PFSK-1 (cell line): ENCODE data around the gene CHSY3.

ENCODE experiments used
- FOXP2 ChIP-seq: optimal IDR thresholded peaks from 2 replicates; pipeline ENCODE3; 2011; ENCODE audit warnings: borderline replicate concordance, control low read depth, inconsistent platforms; ENCODE audit not compliant: insufficient read depth; ENCODE audit errors: extremely low read length, extremely low read depth
- POLR2AphosphoS5 ChIP-seq: IDR thresholded peaks from 2 replicates; pipeline ENCODE4 v1.6.1; 2012; ENCODE audit warnings: low read depth, mild to moderate bottlenecking, control low read depth, low read length, moderate library complexity
- REST ChIP-seq, 2 experiments: IDR thresholded peaks; 2 replicates each; pipeline versions ENCODE4 v1.6.1 to v1.8.0; 2011 to 2012; ENCODE audit warnings: low read depth in 2 of 2, low read length in 2 of 2, control low read depth in 1 of 2, inconsistent platforms in 1 of 2, mild to moderate bottlenecking in 1 of 2, moderate library complexity in 1 of 2; ENCODE audit not compliant: insufficient read depth in 1 of 2
- SIN3A ChIP-seq: IDR thresholded peaks from 2 replicates; pipeline ENCODE4 v1.6.1; 2012; ENCODE audit warnings: mild to moderate bottlenecking, low read length, moderate library complexity, borderline replicate concordance; ENCODE audit not compliant: insufficient read depth
- TAF1 ChIP-seq: IDR thresholded peaks from 2 replicates; pipeline ENCODE4 v1.6.1; 2012; ENCODE audit warnings: low read length, control low read depth, borderline replicate concordance; ENCODE audit not compliant: insufficient read depth

Gene CHSY3

GRCh38 chr5:130166839-130167490, 262.7 kb downstream of the CHSY3 start:
- TF ChIP-seq SIN3A (no peak), POLR2AphosphoS5 (no peak), REST (IDR thresholded peaks at IDR 0.05; ENCODE audit: insufficient read depth in 1 of 2, low read depth in 2 of 2, low read length in 2 of 2) (no peak), TAF1 (no peak), FOXP2 (no peak)

GRCh38 chr5:130168211-130168610, 263.9 kb downstream of the CHSY3 start:
- no peak for TF ChIP-seq POLR2AphosphoS5

- TF ChIP-seq TAF1 (no peak), SIN3A (no peak), REST (IDR thresholded peaks at IDR 0.05; ENCODE audit: insufficient read depth in 1 of 2, low read depth in 2 of 2, low read length in 2 of 2) (no peak), FOXP2 (no peak), POLR2AphosphoS5 (no peak)
These were observed 267.4 kb downstream of the CHSY3 start for GRCh38 chr5:130171699-130172098.

GRCh38 chr5:130183115-130183514, 278.9 kb downstream of the CHSY3 start:
- TF ChIP-seq SIN3A, result no peak
- no peak for TF ChIP-seq TAF1
- no peak for TF ChIP-seq POLR2AphosphoS5
- no peak for TF ChIP-seq FOXP2

- no peak for TF ChIP-seq FOXP2
- TF ChIP-seq POLR2AphosphoS5, result no peak
- TF ChIP-seq TAF1, result no peak
- no peak for TF ChIP-seq REST (IDR thresholded peaks at IDR 0.05; ENCODE audit: insufficient read depth in 1 of 2, low read depth in 2 of 2, low read length in 2 of 2)
- no peak for TF ChIP-seq SIN3A
These were observed 285.7 kb downstream of the CHSY3 start for GRCh38 chr5:130189961-130190360.

- TF ChIP-seq SIN3A, result no peak
- TF ChIP-seq POLR2AphosphoS5, result no peak
- no peak for TF ChIP-seq TAF1
- no peak for TF ChIP-seq FOXP2
- no peak for TF ChIP-seq REST (IDR thresholded peaks at IDR 0.05; ENCODE audit: insufficient read depth in 1 of 2, low read depth in 2 of 2, low read length in 2 of 2)
These were observed 294.7 kb downstream of the CHSY3 start for GRCh38 chr5:130198927-130199326.
